ENCODE measurements around the gene TSGA10. TPM values are rescaled to one million over a fixed set of nuclear protein-coding genes. Genes with fewer than 3 reads are reported as not detected.

The TSGA10 gene
- total RNA-seq, 4 donors from 2014 or later = 0.40 to 5.8 (median 1.5) TPM

- TF ChIP-seq POLR2A (IDR thresholded peaks at IDR 0.05) (no peak), CTCF (IDR thresholded peaks at IDR 0.05 in 4 of 5, conservative IDR thresholded peaks at IDR 0.05 in 1 of 5) (no peak)
- no peak for ATAC-seq
- H3K27me3 ChIP-seq = no peaks in the 10 kb centered on the region
- H3K4me1 ChIP-seq = no peaks in the 10 kb centered on the region
- H3K36me3 ChIP-seq = no peaks in the 10 kb centered on the region
- intact Hi-C loops (cut with DNase I; ENCODE audit: low total_unique reads) (no loop called here), in situ Hi-C loops (cut with MboI; ENCODE audit: low sequenced_read_pairs in 4 of 4) (no loop called here)
- H3K9me3 ChIP-seq = no peaks in the 10 kb centered on the region
- no peak overlapping the region for H3K4me3 ChIP-seq
- H3K27ac ChIP-seq = no peak overlapping the region
- DNase-seq = no peak
Observed at GRCh38 chr2:99032786-99033185, 122.0 kb downstream of the TSGA10 start.

- TF ChIP-seq POLR2A (IDR thresholded peaks at IDR 0.05) (no peak), CTCF (IDR thresholded peaks at IDR 0.05 in 4 of 5, conservative IDR thresholded peaks at IDR 0.05 in 1 of 5) (no peak)
Observed at GRCh38 chr2:99032001-99032400, 122.7 kb downstream of the TSGA10 start.

GRCh38 chr2:99031481-99031880, 123.3 kb downstream of the TSGA10 start:
- no peaks in the 10 kb centered on the region for H3K36me3 ChIP-seq
- H3K27ac ChIP-seq = no peak overlapping the region
- in situ Hi-C loops (cut with MboI; ENCODE audit: low sequenced_read_pairs in 4 of 4) = no loop called here
- ATAC-seq (no peak), DNase-seq (no peak)
- no peaks in the 10 kb centered on the region for H3K4me1 ChIP-seq
- intact Hi-C loops (cut with DNase I; ENCODE audit: low total_unique reads) = no loop called here
- H3K9me3 ChIP-seq = no peaks in the 10 kb centered on the region
- H3K27me3 ChIP-seq = no peaks in the 10 kb centered on the region
- TF ChIP-seq POLR2A (IDR thresholded peaks at IDR 0.05) = no peak
- no peak for TF ChIP-seq CTCF (IDR thresholded peaks at IDR 0.05 in 4 of 5, conservative IDR thresholded peaks at IDR 0.05 in 1 of 5)
- H3K4me3 ChIP-seq = no peak overlapping the region

More at GRCh38 chr2:99032001-99032400, 122.7 kb downstream of the TSGA10 start:
- ATAC-seq (no peak), DNase-seq (no peak)
- in situ Hi-C loops (cut with MboI; ENCODE audit: low sequenced_read_pairs in 4 of 4) = no loop called here
- no peak overlapping the region for H3K4me3 ChIP-seq
- no peaks in the 10 kb centered on the region for H3K4me1 ChIP-seq
- intact Hi-C loops (cut with DNase I; ENCODE audit: low total_unique reads) = no loop called here
- H3K27ac ChIP-seq = no peak overlapping the region
- no peaks in the 10 kb centered on the region for H3K27me3 ChIP-seq
- no peaks in the 10 kb centered on the region for H3K36me3 ChIP-seq
- no peaks in the 10 kb centered on the region for H3K9me3 ChIP-seq

- Histone ChIP-seq H3K4me1 (no peaks in the 10 kb centered on the region), H3K36me3 (no peaks in the 10 kb centered on the region), H3K27ac (no peak overlapping the region), H3K4me3 (no peak overlapping the region), H3K9me3 (no peaks in the 10 kb centered on the region), H3K27me3 (no peaks in the 10 kb centered on the region)
- intact Hi-C loops (cut with DNase I; ENCODE audit: low total_unique reads) (no loop called here), in situ Hi-C loops (cut with MboI; ENCODE audit: low sequenced_read_pairs in 4 of 4) (no loop called here)
- ATAC-seq (no peak), DNase-seq (no peak)
- TF ChIP-seq POLR2A (IDR thresholded peaks at IDR 0.05) (no peak), CTCF (IDR thresholded peaks at IDR 0.05 in 4 of 5, conservative IDR thresholded peaks at IDR 0.05 in 1 of 5) (no peak)
Observed at GRCh38 chr2:99028558-99028957, 126.2 kb downstream of the TSGA10 start.

GRCh38 chr2:99027856-99028255, 126.9 kb downstream of the TSGA10 start:
- no peak overlapping the region for H3K27ac ChIP-seq
- intact Hi-C loops (cut with DNase I; ENCODE audit: low total_unique reads) (no loop called here), in situ Hi-C loops (cut with MboI; ENCODE audit: low sequenced_read_pairs in 4 of 4) (no loop called here)
- H3K36me3 ChIP-seq = no peaks in the 10 kb centered on the region
- ATAC-seq (no peak), DNase-seq (no peak)
- H3K4me3 ChIP-seq = no peak overlapping the region
- H3K9me3 ChIP-seq = no peaks in the 10 kb centered on the region
- H3K4me1 ChIP-seq = no peaks in the 10 kb centered on the region
- TF ChIP-seq POLR2A (IDR thresholded peaks at IDR 0.05) = no peak
- TF ChIP-seq CTCF (IDR thresholded peaks at IDR 0.05 in 4 of 5, conservative IDR thresholded peaks at IDR 0.05 in 1 of 5) = no peak
- no peaks in the 10 kb centered on the region for H3K27me3 ChIP-seq

Measured in gastrocnemius medialis (tissue), 4 donors.